K562 (cell line): ENCODE results near the gene RANGAP1.

Experiments
- CREM ChIP-seq: IDR thresholded peaks from 2 replicates; pipeline ENCODE4 v1.6.1; 2014; ENCODE audit warnings: antibody characterized with exemption, low read depth
- EP300 ChIP-seq: IDR thresholded peaks from 2 replicates; pipeline ENCODE4 v1.6.1; 2012; ENCODE audit warnings: low read length, improper control_type of control experiment
- GABPB1 ChIP-seq: sonication (generic); formaldehyde crosslinking; IDR thresholded peaks from 2 replicates; pipeline ENCODE4 v1.8.0; 2022; ENCODE audit warnings: mild to moderate bottlenecking, missing genetic modification reagents
- KAT2B ChIP-seq: IDR thresholded peaks from one replicate; pipeline ENCODE4 v1.6.1; 2012; ENCODE audit warnings: low read depth, mild to moderate bottlenecking, control low read depth, inconsistent platforms, low read length, moderate library complexity
- POLR2A ChIP-seq: fragments of 450-650 bp; conservative IDR thresholded peaks from 2 replicates; pipeline ENCODE4 v1.6.1; 2016
- POLR2AphosphoS5 ChIP-seq: IDR thresholded peaks from 2 replicates; pipeline ENCODE4 v1.6.1; 2011; ENCODE audit warnings: mild to moderate bottlenecking, low read depth, low read length, moderate library complexity; ENCODE audit not compliant: control insufficient read depth, insufficient read depth
- RAD21 ChIP-seq, 2 experiments: fragments of 250-450 bp in 1 of 2; fragments of 450-650 bp in 1 of 2; sonication (Bioruptor Pico) in 1 of 2; formaldehyde crosslinking in 1 of 2; IDR thresholded peaks in 1 of 2; conservative IDR thresholded peaks in 1 of 2; 2 replicates each; pipeline versions ENCODE4 v1.4.0 to v1.8.0; 2020 to 2022; ENCODE audit warnings: mild to moderate bottlenecking in 2 of 2, moderate library complexity in 1 of 2
- SMC3 ChIP-seq: conservative IDR thresholded peaks from 2 replicates; pipeline ENCODE4 v1.6.1; 2011; ENCODE audit warnings: low read depth, low read length, improper control_type of control experiment; ENCODE audit not compliant: insufficient read depth
- ZBTB17 ChIP-seq: fragments of 450-650 bp; formaldehyde crosslinking; IDR thresholded peaks from 2 replicates; pipeline ENCODE4 v1.4.0; 2020; ENCODE audit warnings: mild to moderate bottlenecking
- TF ChIP-seq, protein P1 (sequence below), 3 experiments: IDR thresholded peaks in 2 of 3; conservative IDR thresholded peaks in 1 of 3; 2 replicates each; pipeline ENCODE4 v1.5.1; 2011 to 2012; ENCODE audit warnings: low read length in 3 of 3, mild to moderate bottlenecking in 3 of 3, control low read depth in 2 of 3, improper control_type of control experiment in 1 of 3, inconsistent platforms in 1 of 3, low read depth in 1 of 3, mixed read lengths in 1 of 3, moderate library complexity in 1 of 3; ENCODE audit not compliant: insufficient read depth in 2 of 3
- TF ChIP-seq, protein P2 (sequence below): fragments of 450-650 bp; IDR thresholded peaks from 2 replicates; pipeline ENCODE4 v1.6.1; 2016; ENCODE audit warnings: antibody characterized with exemption

DNA sequence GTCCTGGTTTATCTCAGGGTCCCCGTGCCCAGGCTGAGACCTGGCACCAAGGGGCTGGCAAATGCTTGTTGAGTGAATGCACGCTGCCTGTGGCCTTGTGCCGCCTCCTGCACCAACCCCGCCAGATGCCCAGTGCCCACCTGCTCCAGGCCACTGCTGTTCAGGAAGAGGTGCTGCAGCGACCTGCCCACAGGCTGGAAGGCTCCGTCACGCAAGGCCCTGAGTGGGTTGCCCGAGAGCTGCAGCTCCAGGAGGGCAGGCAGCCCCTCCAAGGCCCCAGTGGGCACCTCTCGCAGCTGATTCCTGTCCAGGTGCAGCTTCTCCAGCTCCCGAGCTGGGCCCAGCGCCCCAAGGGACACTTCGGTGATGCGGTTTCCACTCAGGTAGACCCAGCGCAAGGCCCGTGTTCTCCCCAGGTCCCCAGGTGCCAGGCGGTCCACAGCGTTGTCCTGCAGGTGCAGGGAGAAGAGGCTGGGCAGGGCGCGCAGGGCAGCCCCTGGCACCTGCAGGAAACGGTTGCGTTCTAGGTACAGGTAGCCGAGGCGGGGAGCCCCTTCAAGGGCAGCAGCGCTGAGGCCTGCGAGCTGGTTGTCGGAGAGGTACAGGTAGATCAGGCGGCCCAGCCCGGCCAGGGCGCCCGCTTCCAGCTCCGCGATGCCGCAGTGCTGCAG lies 48.8 kb downstream of the RANGAP1 start:
- TF ChIP-seq, protein P1, sequence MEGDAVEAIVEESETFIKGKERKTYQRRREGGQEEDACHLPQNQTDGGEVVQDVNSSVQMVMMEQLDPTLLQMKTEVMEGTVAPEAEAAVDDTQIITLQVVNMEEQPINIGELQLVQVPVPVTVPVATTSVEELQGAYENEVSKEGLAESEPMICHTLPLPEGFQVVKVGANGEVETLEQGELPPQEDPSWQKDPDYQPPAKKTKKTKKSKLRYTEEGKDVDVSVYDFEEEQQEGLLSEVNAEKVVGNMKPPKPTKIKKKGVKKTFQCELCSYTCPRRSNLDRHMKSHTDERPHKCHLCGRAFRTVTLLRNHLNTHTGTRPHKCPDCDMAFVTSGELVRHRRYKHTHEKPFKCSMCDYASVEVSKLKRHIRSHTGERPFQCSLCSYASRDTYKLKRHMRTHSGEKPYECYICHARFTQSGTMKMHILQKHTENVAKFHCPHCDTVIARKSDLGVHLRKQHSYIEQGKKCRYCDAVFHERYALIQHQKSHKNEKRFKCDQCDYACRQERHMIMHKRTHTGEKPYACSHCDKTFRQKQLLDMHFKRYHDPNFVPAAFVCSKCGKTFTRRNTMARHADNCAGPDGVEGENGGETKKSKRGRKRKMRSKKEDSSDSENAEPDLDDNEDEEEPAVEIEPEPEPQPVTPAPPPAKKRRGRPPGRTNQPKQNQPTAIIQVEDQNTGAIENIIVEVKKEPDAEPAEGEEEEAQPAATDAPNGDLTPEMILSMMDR (IDR thresholded peaks at IDR 0.05 in 2 of 3, conservative IDR thresholded peaks at IDR 0.05 in 1 of 3; ENCODE audit: insufficient read depth in 2 of 3, low read depth in 1 of 3, low read length in 3 of 3) = no peak
- TF ChIP-seq GABPB1 (CRISPR knock-in tag) (no peak), KAT2B (no peak), RAD21 (CRISPR knock-in tag; conservative IDR thresholded peaks at IDR 0.05 in 1 of 2, IDR thresholded peaks at IDR 0.05 in 1 of 2) (no peak), EP300 (no peak), POLR2A (no peak), POLR2AphosphoS5 (no peak), CREM (no peak), ZBTB17 (no peak), SMC3 (no peak)
- TF ChIP-seq, protein P2, sequence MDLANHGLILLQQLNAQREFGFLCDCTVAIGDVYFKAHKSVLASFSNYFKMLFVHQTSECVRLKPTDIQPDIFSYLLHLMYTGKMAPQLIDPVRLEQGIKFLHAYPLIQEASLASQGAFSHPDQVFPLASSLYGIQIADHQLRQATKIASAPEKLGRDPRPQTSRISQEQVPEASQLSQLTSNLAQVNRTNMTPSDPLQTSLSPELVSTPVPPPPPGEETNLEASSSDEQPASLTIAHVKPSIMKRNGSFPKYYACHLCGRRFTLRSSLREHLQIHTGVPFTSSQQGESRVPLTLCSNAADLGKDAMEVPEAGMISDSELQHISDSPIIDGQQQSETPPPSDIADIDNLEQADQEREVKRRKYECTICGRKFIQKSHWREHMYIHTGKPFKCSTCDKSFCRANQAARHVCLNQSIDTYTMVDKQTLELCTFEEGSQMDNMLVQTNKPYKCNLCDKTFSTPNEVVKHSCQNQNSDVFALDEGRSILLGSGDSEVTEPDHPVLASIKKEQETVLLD = no peak
